Mucosa of gallbladder (tissue), 1 donor: ENCODE results near the gene ANGEL1. TPM values are rescaled to one million over a fixed set of nuclear protein-coding genes. Genes with fewer than 3 reads are reported as not detected.
A peak's percentile ranks its signal among the peaks of the same experiment; 100 is the strongest.

Source experiments
- DNase-seq: peaks from one replicate; pipeline ENCODE4 v3.0.0-alpha.2; 2020; ENCODE audit warnings: low spot score
- total RNA-seq: library from RNA; stranded (reverse); gene quantifications from one replicate; pipeline ENCODE4 v1.2.1, GENCODE V29; 2021
- donor health status: DM: no; HTN: no; CAD: no.

Gene ANGEL1
- total RNA-seq: 22.2 TPM

- DNase-seq: peak; percentile 96
Measured at GRCh38 chr14:76812422-76813383, at the start of gene ANGEL1. Gene ANGEL1 (minus strand): TSS chr14:76812882. CDS start chr14:76812827, 55 bp downstream.

GRCh38 chr14:76861574-76862255 is 49.0 kb upstream of the ANGEL1 start:
- no peak for DNase-seq

DNA sequence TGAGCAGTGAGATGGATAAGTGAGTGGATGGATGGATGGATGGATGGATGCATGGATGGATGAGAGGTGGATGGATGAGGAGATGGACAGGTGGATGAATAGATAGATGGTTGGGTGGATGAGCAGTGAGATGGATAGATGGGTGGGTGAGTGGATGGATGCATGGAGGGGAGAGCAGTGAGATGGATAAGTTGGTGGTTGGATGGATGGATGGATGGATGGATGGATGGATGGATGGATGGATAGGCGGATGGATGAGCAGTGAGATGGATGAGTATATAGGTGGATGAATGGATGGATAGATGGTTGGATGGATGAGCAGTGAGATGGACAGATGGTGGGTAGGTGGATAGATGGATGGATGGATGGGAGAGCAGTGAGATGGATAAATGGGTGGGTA is 44.1 kb upstream of the ANGEL1 start:
- no peak for DNase-seq

- no peak for DNase-seq
Measured at GRCh38 chr14:76855066-76855465, 42.4 kb upstream of the ANGEL1 start.

DNA sequence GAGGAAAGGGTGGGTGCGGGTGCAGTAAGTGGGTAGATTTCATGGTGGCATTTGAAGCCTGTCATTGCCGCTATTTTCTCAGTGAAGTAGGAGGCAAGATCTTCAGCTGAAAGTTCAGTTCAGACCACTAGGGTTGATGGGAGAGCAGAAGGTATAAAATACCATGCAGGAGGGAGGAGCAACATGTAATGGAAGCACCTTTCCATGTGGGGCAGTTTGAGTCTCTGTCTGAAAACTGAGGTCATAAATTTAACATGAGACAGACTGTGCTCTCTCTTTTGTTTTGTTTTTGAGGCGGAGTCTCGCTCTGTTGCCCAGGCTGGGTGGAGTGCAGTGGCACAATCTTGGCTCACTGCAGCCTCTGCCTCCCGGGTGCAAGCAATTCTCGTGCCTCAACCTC is 36.2 kb upstream of the ANGEL1 start:
- no peak for DNase-seq

- DNase-seq: no peak
Measured at GRCh38 chr14:76846331-76847047, 33.8 kb upstream of the ANGEL1 start.

DNA sequence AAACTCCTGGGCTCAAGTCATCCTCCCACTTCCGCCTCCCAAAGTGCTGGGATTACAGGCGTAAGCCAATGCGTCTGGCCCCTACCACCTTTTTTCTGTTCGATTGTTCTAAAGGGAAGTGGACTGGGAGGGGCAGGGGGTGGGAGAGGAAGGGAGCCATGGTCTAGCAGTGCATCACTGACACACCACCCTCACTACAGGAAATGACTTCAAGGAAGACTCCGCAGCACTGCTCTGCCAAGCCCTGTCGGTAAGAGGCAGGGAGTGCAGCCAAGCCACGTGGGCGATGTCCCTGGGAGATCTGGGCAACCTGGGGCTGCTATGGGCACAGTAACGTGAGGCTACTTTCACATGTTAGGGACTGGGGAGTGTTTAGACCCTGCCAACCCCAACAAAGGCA is 31.5 kb upstream of the ANGEL1 start:
- peak; percentile 52 for DNase-seq

DNA sequence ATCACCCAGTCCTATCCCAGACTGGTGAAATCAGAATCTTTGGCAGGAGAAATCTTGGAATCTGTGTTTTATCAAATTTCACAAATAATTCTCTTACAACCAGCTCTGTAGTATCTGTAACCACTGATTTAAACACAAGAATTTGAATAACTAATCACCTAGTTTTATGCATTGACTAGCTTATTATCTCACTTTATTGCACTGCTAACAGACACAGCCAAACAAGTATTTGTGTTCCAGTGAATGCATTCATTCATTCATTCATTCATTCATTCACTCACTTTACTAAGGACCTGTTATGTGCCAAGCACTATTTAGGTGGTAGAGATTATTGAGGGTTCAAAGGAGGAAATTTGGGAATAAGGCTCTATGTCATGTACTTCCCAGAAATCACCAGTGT is 29.7 kb upstream of the ANGEL1 start:
- DNase-seq: no peak

- DNase-seq: no peak
Measured at GRCh38 chr14:76837524-76837923, 24.8 kb upstream of the ANGEL1 start.

DNA sequence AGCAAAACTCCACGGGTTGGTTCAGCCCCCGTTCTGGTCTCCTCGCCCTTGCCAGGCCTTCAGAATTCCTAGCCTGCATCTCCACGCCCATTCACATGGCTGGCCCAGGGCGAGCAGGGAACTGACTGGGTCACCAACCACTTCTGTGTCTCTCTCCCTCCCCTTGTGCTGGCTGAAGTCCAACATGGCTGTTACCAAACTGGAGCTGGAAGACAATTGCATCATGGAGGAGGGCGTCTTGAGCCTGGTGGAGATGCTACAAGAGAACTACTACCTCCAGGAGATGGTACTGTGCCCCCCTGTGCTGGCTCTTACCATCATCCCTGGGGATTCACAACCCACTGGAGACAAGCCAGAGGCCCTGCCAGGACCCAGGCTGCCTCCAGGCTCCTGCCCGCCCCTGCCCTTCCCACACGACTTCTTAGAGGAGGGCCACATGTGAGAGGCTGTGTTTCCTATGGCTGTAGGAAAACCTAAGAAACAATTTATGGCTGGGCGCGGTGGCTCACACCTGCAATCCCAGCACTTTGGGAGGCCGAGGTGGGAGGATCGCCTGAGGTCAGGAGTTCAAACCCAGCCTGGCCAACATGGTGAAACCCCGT is 23.4 kb upstream of the ANGEL1 start:
- peak; percentile 16 for DNase-seq

GRCh38 chr14:76834241-76834661 is 21.6 kb upstream of the ANGEL1 start:
- DNase-seq: no peak

DNA sequence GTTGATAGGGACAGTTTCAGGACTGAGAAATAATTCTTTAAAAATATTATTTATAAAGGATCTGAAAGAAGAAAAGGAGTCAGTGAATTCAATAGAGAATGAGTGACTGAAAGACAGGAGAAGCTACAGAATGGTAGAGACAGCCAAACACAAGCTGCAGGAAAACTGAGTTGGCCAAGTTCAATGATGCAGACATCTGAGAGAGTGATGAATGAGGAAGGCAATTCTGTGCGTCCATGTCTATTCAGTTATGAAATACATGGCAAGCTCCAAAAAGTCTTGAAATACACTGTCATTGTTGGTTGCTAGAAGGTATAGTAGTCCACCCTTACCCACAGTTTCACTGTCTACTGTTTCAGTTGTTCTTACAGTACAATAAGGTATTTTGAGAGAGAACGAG is 20.3 kb upstream of the ANGEL1 start:
- no peak for DNase-seq

GRCh38 chr14:76832503-76832988 is 19.9 kb upstream of the ANGEL1 start:
- DNase-seq: no peak

- DNase-seq: no peak
Measured at GRCh38 chr14:76830556-76830955, 17.9 kb upstream of the ANGEL1 start.

DNA sequence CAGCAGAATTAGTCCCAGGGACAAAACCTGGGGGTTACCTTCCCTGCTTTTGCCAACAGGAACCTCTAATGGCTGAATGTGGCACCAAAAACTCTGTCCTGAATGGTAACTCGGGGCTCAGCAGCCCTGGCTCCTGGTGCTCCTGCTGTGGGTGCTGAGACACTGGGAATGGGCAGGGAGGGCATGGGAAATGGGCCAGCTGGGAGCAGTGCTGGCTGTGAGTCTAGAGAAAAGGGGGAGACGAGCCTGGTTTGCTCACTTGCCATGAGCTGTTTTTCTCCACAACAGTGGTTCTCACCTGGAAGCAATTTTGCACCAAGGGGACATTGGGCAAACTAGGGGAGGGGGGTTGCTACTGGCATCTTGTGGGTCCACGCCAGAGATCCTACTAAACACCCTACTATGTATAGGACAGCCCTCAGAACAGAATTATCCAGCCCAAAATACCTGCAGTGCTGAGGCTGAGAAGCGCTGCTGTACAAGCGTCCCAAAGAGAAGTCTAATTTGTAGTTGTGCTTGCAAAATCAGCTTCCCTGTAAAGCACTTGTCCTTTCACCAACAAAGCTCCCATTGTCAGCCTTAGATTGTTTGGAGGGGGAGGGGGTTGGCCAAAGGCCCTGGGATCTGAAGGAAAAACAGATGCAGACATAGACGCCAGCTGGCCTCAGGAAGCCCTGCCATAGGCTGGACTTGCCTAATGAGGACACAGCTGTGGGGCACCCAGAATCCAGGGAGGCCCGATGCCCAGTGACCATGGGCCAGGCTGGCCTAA is 17.2 kb upstream of the ANGEL1 start:
- DNase-seq: no peak

DNA sequence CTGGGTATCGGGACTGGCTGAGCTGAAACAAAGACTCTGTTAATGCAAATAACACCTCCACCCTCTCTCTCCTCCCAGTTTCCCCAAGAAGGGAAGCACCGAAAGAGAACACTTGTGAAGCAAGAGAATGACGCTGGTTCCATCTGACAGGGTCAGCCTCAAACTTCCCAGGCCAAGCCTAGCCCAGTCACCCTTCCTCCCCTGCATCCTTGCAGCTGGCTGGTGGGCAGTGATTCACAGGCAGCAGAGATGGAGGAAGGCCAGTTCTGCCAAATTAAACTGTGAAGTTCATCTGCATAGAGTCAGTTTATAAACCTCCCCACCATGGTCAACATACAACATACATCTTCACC is 16.3 kb upstream of the ANGEL1 start:
- DNase-seq: no peak

DNA sequence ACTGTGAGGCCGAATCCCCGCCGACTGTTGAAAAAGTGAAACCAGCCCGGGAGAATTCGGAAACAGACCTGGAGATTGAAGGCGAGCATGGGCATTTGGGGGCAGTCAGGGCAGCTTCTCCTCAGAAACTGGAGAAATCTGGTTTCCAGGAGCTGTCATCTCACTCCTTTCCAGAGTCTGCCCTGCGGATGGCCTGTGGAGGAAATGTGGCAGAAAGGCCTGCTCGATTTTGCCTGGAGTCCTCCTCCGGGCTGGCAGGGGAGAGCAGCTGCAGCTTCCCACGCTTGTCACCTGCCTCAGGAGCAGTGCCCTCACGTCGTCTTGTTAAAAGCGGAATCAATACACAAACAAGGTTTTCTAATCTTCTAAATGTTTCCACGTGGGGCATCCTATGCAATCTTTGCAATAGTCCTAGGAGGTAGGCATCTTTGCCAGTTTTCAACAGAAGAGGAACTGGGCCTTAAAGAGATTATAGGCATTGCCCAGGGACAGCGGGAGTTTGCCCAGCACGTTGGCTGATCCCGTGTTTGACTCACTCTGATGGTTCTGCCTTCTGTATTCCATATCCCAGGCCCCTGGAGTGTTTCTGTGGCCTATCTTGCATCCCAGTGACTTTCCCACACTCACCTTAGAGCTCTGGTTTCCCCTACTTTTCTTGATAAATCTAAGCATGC is 15.8 kb upstream of the ANGEL1 start:
- DNase-seq: no peak

- no peak for DNase-seq
Measured at GRCh38 chr14:76827696-76828296, 15.1 kb upstream of the ANGEL1 start.

DNA sequence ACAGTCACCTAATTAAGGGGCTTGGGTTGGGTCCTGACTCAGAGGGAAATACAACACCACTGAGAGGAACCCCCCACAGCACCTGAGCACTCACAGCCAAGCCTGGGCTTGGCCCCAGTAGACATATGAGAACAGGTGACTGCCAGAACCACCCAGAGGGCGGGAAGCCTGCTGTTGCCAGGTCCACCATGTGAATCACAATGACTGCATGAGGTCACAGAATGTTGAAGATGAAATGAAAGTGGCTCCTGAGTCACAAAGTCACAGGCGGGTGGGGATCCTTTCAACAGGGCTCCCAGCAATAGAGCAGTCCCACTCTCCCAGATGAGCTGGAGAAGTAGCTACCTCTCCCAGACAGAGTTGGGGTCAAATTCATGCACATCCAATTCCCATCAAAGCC is 13.4 kb upstream of the ANGEL1 start, which contains the start of gene LRRC74A:
Gene LRRC74A, plus strand, starts transcription at position 287 of the 400 bp plus-strand sequence. CDS start 290 bp downstream, outside the sequence.
- DNase-seq: no peak

DNA sequence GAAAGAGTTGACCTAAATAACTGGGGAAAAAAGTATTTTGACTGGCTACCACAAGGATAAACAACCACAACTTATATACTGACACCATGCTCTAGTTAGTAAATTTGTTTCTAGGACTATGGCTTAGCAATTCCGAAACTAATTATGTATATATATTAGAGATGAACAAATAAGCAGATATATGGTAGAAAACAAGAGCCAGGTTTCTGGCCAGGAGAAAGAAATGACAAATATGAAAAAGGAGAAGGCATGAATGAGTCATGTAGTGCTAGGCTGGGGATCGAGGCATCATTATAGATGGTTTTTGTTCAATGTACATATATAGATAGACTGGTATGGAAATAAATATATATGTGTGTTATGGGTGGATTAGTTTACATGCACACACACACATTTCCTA is 8.0 kb upstream of the ANGEL1 start:
- DNase-seq: no peak
